ENCODE data around the gene CAMTA2. TPM values are rescaled to one million over a fixed set of nuclear protein-coding genes. Genes with fewer than 3 reads are reported as not detected.
"Not testable (repeated sequence)": the region's sequence is repeated elsewhere in the genome, so short reads cannot be mapped to it uniquely, and the experiment has no call there.

CAMTA2 gene
- total RNA-seq, 1 experiment from 2014 or later, result 126 TPM

GRCh38 chr17:4931963-4932362 is 55.5 kb downstream of the CAMTA2 start, which contains the start of gene GP1BA:
Gene GP1BA (plus strand): TSS chr17:4932277. CDS start chr17:4932605, 328 bp downstream.
- ChIA-PET POLR2A (no interaction called here), CTCF (interaction anchor here (0.6 to 0.7 kb wide), 2 partner anchors 222 to 426 kb away, joined by 3 read pairs; partner anchors contain the start of gene ARRB2)
- Mint-ChIP-seq H3K27me3 (ENCODE audit: insufficient read depth, unreplicated experiment) (no peaks in the 10 kb centered on the region), H3K27ac (ENCODE audit: low read depth, unreplicated experiment) (no peak within 1 kb of the TSS), H3K4me1 (ENCODE audit: insufficient read depth, unreplicated experiment) (peaks cover 11% of the 10 kb centered on the region), H3K4me3 (ENCODE audit: unreplicated experiment) (no peak within 1 kb of the TSS), H3K9me3 (ENCODE audit: unreplicated experiment) (no peaks in the 10 kb centered on the region), H3K36me3 (ENCODE audit: insufficient read depth, unreplicated experiment) (peaks cover 28% of the 10 kb centered on the region)
- intact Hi-C loops (cut with micrococcal nuclease), result no loop called here
- no peak for DNase-seq (ENCODE audit: unreplicated experiment)
- no TSS peak for BruUV-seq (replicated peaks)
- TF ChIP-seq CTCF (IDR thresholded peaks at IDR 0.05; ENCODE audit: unreplicated experiment), result no peak

GRCh38 chr17:4928881-4929280 is 58.6 kb downstream of the CAMTA2 start:
- Mint-ChIP-seq H3K9me3 (ENCODE audit: unreplicated experiment) (no peaks in the 10 kb centered on the region), H3K36me3 (ENCODE audit: insufficient read depth, unreplicated experiment) (peaks cover 20% of the 10 kb centered on the region), H3K4me1 (ENCODE audit: insufficient read depth, unreplicated experiment) (peaks cover 2% of the 10 kb centered on the region), H3K27me3 (ENCODE audit: insufficient read depth, unreplicated experiment) (no peaks in the 10 kb centered on the region), H3K27ac (ENCODE audit: low read depth, unreplicated experiment) (no peak overlapping the region), H3K4me3 (ENCODE audit: unreplicated experiment) (no peak overlapping the region)
- ChIA-PET POLR2A (interaction anchor here (0.6 to 1.5 kb wide), 4 partner anchors 8 to 85 kb away, joined by 3 to 9 read pairs (median 4); partner anchors contain the start of genes RNF167 and SLC25A11), CTCF (interaction anchor here (0.6 kb wide), 1 partner anchor 9 kb away, joined by 3 read pairs; no protein-coding TSS in a partner anchor)
- intact Hi-C loops (cut with micrococcal nuclease), result no loop called here
- no peak for TF ChIP-seq CTCF (IDR thresholded peaks at IDR 0.05; ENCODE audit: unreplicated experiment)
- DNase-seq (ENCODE audit: unreplicated experiment), result no peak
- BruUV-seq (replicated peaks), result no TSS peak

- H3K4me3 Mint-ChIP-seq (ENCODE audit: unreplicated experiment); BruUV-seq (replicated peaks); H3K27me3 Mint-ChIP-seq (ENCODE audit: insufficient read depth, unreplicated experiment); DNase-seq (ENCODE audit: unreplicated experiment); H3K27ac Mint-ChIP-seq (ENCODE audit: low read depth, unreplicated experiment); H3K9me3 Mint-ChIP-seq (ENCODE audit: unreplicated experiment); H3K4me1 Mint-ChIP-seq (ENCODE audit: insufficient read depth, unreplicated experiment); intact Hi-C loops (cut with micrococcal nuclease): not testable (repeated sequence)
- CTCF ChIA-PET, result interaction anchor here (0.5 to 0.6 kb wide), 2 partner anchors 42 to 170 kb away, joined by 3 to 4 read pairs; no protein-coding TSS in a partner anchor
- H3K36me3 Mint-ChIP-seq (ENCODE audit: insufficient read depth, unreplicated experiment), result peaks cover 18% of the 10 kb centered on the region
- POLR2A ChIA-PET, result interaction anchor here (1.0 to 4.2 kb wide), 3 partner anchors 12 to 13 kb away, joined by 4 to 33 read pairs (median 6); partner anchors contain the start of genes RNF167 and SLC25A11
Observed at GRCh38 chr17:4926577-4927335, 60.7 kb downstream of the CAMTA2 start.

- Mint-ChIP-seq H3K27ac (ENCODE audit: low read depth, unreplicated experiment) (no peak overlapping the region), H3K36me3 (ENCODE audit: insufficient read depth, unreplicated experiment) (no peaks in the 10 kb centered on the region), H3K4me3 (ENCODE audit: unreplicated experiment) (no peak overlapping the region), H3K4me1 (ENCODE audit: insufficient read depth, unreplicated experiment) (peaks cover 16% of the 10 kb centered on the region), H3K9me3 (ENCODE audit: unreplicated experiment) (no peaks in the 10 kb centered on the region), H3K27me3 (ENCODE audit: insufficient read depth, unreplicated experiment) (no peaks in the 10 kb centered on the region)
- ChIA-PET CTCF (interaction anchor here (0.6 to 5.1 kb wide), 2 partner anchors 12 to 54 kb away, joined by 3 to 29 read pairs; no protein-coding TSS in a partner anchor), POLR2A (interaction anchor here (0.7 to 4.6 kb wide), 13 partner anchors 10 to 1311 kb away, joined by 3 to 51 read pairs (median 6); partner anchors contain the start of genes KIF1C, PFN1, RNF167 and SLC25A11)
- no peak for TF ChIP-seq CTCF (IDR thresholded peaks at IDR 0.05; ENCODE audit: unreplicated experiment)
- intact Hi-C loops (cut with micrococcal nuclease), result loop anchor here (2.0 kb wide), 1 partner anchor 19 kb away; the partner anchor contains the start of genes RNF167 and SLC25A11
- DNase-seq (ENCODE audit: unreplicated experiment), result no peak
- BruUV-seq (replicated peaks), result no TSS peak
Observed at GRCh38 chr17:4921320-4921719, 66.2 kb downstream of the CAMTA2 start.
